GM23248 (cell line): ENCODE data around the gene RPL13A. TPM values are rescaled to one million over a fixed set of nuclear protein-coding genes. Genes with fewer than 3 reads are reported as not detected.

Experiments used
- DNase-seq: peaks from one replicate; pipeline ENCODE4 v3.0.0-alpha.2; 2015
- H2AFZ ChIP-seq: fragments of 200-600 bp; sonication (generic); 2 replicates; pipeline ENCODE4 v1.6.1; 2016; ENCODE audit warnings: antibody characterized with exemption
- H3F3A ChIP-seq: fragments of 200-600 bp; sonication (generic); 2 replicates; pipeline ENCODE4 v1.6.1; 2016; ENCODE audit warnings: mild to moderate bottlenecking, antibody characterized with exemption, mixed run types; ENCODE audit not compliant: insufficient read depth
- H3K27ac ChIP-seq: fragments of 200-600 bp; sonication (generic); 2 replicates; pipeline ENCODE4 v1.5.1; 2016; ENCODE audit warnings: mild to moderate bottlenecking
- H3K27me3 ChIP-seq: fragments of 200-600 bp; sonication (generic); replicated peaks from 2 replicates; pipeline ENCODE4 v1.6.1; 2016; ENCODE audit warnings: mild to moderate bottlenecking; ENCODE audit not compliant: insufficient read depth
- H3K36me3 ChIP-seq: fragments of 200-600 bp; sonication (generic); 2 replicates; pipeline ENCODE4 v1.6.1; 2016; ENCODE audit warnings: low read depth, mild to moderate bottlenecking
- H3K4me1 ChIP-seq: fragments of 200-600 bp; sonication (generic); 2 replicates; pipeline ENCODE4 v1.6.1; 2016; ENCODE audit warnings: mild to moderate bottlenecking; ENCODE audit not compliant: insufficient read depth
- H3K4me2 ChIP-seq: fragments of 200-600 bp; sonication (generic); one replicate; pipeline ENCODE4 v1.6.1; 2016; ENCODE audit warnings: mild to moderate bottlenecking; ENCODE audit not compliant: unreplicated experiment
- H3K4me3 ChIP-seq: fragments of 200-600 bp; sonication (generic); 2 replicates; pipeline ENCODE4 v1.5.1; 2016; ENCODE audit warnings: mild to moderate bottlenecking
- H3K79me2 ChIP-seq: fragments of 200-600 bp; sonication (generic); 2 replicates; pipeline ENCODE4 v1.6.1; 2016; ENCODE audit warnings: mild to moderate bottlenecking; ENCODE audit not compliant: insufficient read depth
- H3K9ac ChIP-seq: fragments of 200-600 bp; sonication (generic); 2 replicates; pipeline ENCODE4 v1.6.1; 2016; ENCODE audit warnings: mild to moderate bottlenecking
- H3K9me2 ChIP-seq: fragments of 200-600 bp; sonication (generic); 2 replicates; pipeline ENCODE4 v1.6.1; 2016; ENCODE audit warnings: mixed run types, mild to moderate bottlenecking, moderate library complexity; ENCODE audit not compliant: insufficient read depth
- H3K9me3 ChIP-seq: fragments of 200-600 bp; sonication (generic); one replicate; pipeline ENCODE4 v1.6.1; 2017; ENCODE audit warnings: low read depth
- H4K20me1 ChIP-seq: fragments of 200-600 bp; sonication (generic); 2 replicates; pipeline ENCODE4 v1.6.0; 2016; ENCODE audit not compliant: insufficient read depth
- EZH2 ChIP-seq: fragments of 200-600 bp; sonication (generic); IDR thresholded peaks from 2 replicates; pipeline ENCODE4 v1.6.1; 2018; ENCODE audit warnings: antibody characterized with exemption, mild to moderate bottlenecking; ENCODE audit not compliant: insufficient read depth, poor library complexity, severe bottlenecking
- EZH2phosphoT487 ChIP-seq: fragments of 200-600 bp; sonication (generic); IDR thresholded peaks from 2 replicates; pipeline ENCODE4 v1.6.1; 2018; ENCODE audit warnings: antibody characterized with exemption, moderate library complexity, mild to moderate bottlenecking, low read depth; ENCODE audit not compliant: insufficient read depth
- WGBS, 2 experiments: methylation state at CpG; one replicate each; pipeline ENCODE4 v1.1.6; 2015 to 2017; ENCODE audit warnings: low lambda C conversion rate in 2 of 2, low coverage in 1 of 2; ENCODE audit errors: missing lambda C conversion rate in 2 of 2; 5-methylcytosine and 5-hydroxymethylcytosine counted together
- in situ Hi-C: fragments of 300-500 bp; cut with MboI; formaldehyde crosslinking; loops from 2 replicates; pipeline ENCODE4 v1.15.0; 2020
- polyA plus RNA-seq: library from polyadenylated mRNA; unstranded; fragments of >200 nt; fragmentation: Nextera tagmentation; extraction: Ambion mirVana; gene quantifications from 2 replicates; pipeline ENCODE4 v1.2.1, GENCODE V29; 2016
- total RNA-seq: library from RNA; depleted of rRNA; stranded (reverse); fragments of >200 nt; shearing (Covaris generic); gene quantifications from 2 replicates; pipeline ENCODE4 v1.2.3, GENCODE V29; 2014

The RPL13A gene
- total and polyA plus RNA-seq, 2 experiments from 2014 or later: 893 to 2,272 TPM

DNA sequence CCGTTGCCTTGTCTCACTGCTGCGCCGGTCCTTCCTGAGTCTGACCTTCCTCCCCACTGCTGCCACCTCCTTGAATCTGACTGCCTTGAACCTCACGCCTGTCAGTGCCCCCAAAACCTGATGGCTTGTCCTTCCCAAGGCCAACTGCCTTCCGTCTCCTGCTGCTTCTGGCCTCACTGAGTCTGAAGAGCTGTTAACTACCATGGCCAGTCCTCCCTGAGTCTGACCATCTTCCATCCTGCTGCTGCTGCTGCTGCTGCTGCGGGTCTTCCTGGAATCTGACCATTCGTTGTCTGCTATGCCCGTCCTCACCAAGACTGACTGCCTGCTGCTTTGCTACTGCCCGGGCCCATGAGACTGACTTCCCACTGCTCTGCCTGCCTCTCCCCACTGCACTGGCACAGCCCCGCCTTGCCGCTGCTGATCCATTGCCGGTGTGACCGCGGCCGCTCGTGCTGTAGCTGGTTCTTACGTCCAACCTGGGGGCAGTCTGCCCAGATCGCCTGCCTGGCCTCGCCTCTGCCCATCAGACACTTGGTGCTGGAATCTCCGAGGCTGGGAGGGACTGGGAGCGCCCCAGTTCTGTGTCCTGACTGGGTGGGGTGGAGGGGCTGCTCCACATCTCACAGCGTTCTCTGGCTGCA lies 37.5 kb downstream of the RPL13A start:
- in situ Hi-C loops: no loop called here
- Histone ChIP-seq H4K20me1 (no peaks in the 10 kb centered on the region), H3K9ac (no peak overlapping the region), H3K9me3 (no peaks in the 10 kb centered on the region), H3K27me3 (no peaks in the 10 kb centered on the region), H3K9me2 (no peaks in the 10 kb centered on the region), H3K36me3 (no peaks in the 10 kb centered on the region), H3F3A (peaks cover 3% of the 10 kb centered on the region; the same call in 1 of the 2 replicates), H3K4me1 (peaks cover 11% of the 10 kb centered on the region), H2AFZ (no peak overlapping the region), H3K4me2 (no peak overlapping the region), H3K4me3 (no peak overlapping the region), H3K27ac (no peak overlapping the region), H3K79me2 (peaks cover 18% of the 10 kb centered on the region)
- TF ChIP-seq EZH2 (no peak), EZH2phosphoT487 (no peak)
- 83 to 85% methylated on average over 18 to 22 of the region's 22 CpGs for WGBS, 2 experiments
- no peak for DNase-seq

GRCh38 chr19:49528211-49528771 lies 40.9 kb downstream of the RPL13A start:
- Histone ChIP-seq H3K4me3 (peak overlapping the region; percentile 83), H3K4me1 (peaks cover 19% of the 10 kb centered on the region), H3K27ac (peak overlapping the region; percentile 95), H3K36me3 (peaks cover 7% of the 10 kb centered on the region; the same call in 1 of the 2 replicates), H4K20me1 (no peaks in the 10 kb centered on the region), H3K79me2 (peaks cover 52% of the 10 kb centered on the region), H3K9me2 (no peaks in the 10 kb centered on the region), H3K4me2 (peak overlapping the region; percentile 95), H2AFZ (peak overlapping the region; percentile 87), H3K27me3 (no peaks in the 10 kb centered on the region), H3K9ac (peak overlapping the region; percentile 96), H3K9me3 (no peaks in the 10 kb centered on the region), H3F3A (peaks cover 12% of the 10 kb centered on the region; the same call in 1 of the 2 replicates)
- DNase-seq: peak; percentile 91
- TF ChIP-seq EZH2phosphoT487 (no peak), EZH2 (no peak)
- WGBS, 2 experiments: 0% methylated on average over 25 of the region's 25 CpGs
- in situ Hi-C loops: no loop called here

DNA sequence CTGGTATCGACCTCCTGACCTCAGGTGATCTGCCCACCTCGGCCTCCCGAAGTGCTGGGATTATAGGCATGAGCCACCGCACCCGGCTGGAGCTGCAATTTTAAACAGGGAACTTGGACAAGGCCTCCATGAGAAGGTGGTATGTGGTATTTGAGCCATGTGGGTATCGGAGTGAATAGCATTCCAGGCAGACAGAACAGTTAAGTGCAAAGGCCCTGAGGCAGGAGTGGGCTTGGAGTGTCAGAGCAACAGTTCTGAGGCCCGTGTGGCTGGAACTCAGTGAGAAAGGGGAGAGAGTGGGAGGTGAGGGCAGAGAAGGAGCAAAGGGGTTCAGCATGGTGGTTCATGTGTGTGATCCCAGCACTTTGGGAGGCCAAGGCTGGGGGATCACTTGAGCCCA lies 43.3 kb downstream of the RPL13A start:
- Histone ChIP-seq H3F3A (peaks cover 15% of the 10 kb centered on the region), H3K9me2 (no peaks in the 10 kb centered on the region), H3K9ac (no peak overlapping the region), H2AFZ (no peak overlapping the region), H3K27ac (no peak overlapping the region), H4K20me1 (no peaks in the 10 kb centered on the region), H3K27me3 (no peaks in the 10 kb centered on the region), H3K4me1 (peaks cover 20% of the 10 kb centered on the region), H3K79me2 (peaks cover 67% of the 10 kb centered on the region), H3K9me3 (no peaks in the 10 kb centered on the region), H3K36me3 (peaks cover 17% of the 10 kb centered on the region), H3K4me2 (no peak overlapping the region), H3K4me3 (no peak overlapping the region)
- in situ Hi-C loops: no loop called here
- 89 to 94% methylated on average over 7 of the region's 7 CpGs for WGBS, 2 experiments
- DNase-seq: no peak
- TF ChIP-seq EZH2phosphoT487 (no peak), EZH2 (no peak)

DNA sequence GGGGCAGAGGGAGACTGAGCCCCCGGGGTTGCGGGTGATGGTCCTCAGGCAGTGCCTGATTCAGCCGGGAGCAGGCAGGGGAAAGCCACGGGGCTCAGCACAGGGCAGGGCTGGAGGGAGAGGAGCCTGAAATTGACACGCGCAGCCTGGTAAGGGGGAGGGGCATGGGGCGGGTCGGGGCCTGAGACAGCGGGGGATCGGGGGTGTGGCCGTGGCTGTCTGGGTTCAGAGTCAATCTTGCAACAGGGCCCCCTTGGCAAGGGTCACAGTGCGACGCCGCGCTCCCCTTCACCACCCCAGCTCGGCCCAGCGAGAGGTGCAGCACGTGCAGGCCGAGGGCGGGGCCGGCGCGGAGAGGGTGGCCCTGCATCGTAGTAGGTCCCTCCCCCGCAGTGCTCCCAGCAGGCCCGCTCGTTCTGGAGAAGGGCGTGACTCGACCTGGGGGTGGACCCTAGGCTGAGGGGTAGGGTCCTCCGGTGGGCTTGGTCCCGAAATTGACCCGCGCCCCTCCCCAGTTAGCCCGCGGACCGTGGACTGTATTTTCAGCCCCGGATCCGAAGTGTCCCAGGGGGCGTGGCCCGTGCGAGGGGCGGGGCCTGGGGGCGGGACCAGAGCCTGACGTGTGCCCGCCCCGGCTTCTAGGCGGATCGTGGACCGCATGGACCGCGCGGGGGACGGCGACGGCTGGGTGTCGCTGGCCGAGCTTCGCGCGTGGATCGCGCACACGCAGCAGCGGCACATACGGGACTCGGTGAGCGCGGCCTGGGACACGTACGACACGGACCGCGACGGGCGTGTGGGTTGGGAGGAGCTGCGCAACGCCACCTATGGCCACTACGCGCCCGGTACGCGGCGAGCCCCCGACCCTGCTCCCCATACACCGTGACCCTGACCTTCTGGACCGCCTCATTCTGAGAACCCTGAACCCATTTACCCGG lies 46.4 kb downstream of the RPL13A start:
- H3K4me3 ChIP-seq: peak overlapping the region; percentile 48

More for the DNA sequence above, 46.4 kb downstream of the RPL13A start:
- Histone ChIP-seq H3K9me2 (no peaks in the 10 kb centered on the region), H3K27ac (peak overlapping the region; percentile 42), H3K79me2 (peaks cover 62% of the 10 kb centered on the region), H3K9ac (peak overlapping the region; percentile 65), H2AFZ (no peak overlapping the region), H3K36me3 (peaks cover 35% of the 10 kb centered on the region), H3K4me1 (peaks cover 16% of the 10 kb centered on the region), H3K4me2 (peak overlapping the region; percentile 48), H4K20me1 (no peaks in the 10 kb centered on the region), H3K27me3 (no peaks in the 10 kb centered on the region), H3K9me3 (no peaks in the 10 kb centered on the region), H3F3A (peaks cover 12% of the 10 kb centered on the region; the same call in 1 of the 2 replicates)
- in situ Hi-C loops: no loop called here
- TF ChIP-seq EZH2phosphoT487 (no peak), EZH2 (no peak)
- peak; percentile 78 for DNase-seq
- WGBS, 2 experiments: 39 to 50% methylated on average over 33 to 62 of the region's 87 CpGs
